A673 (cell line): Measurements from ENCODE around the gene YJU2. TPM values are rescaled to one million over a fixed set of nuclear protein-coding genes. Genes with fewer than 3 reads are reported as not detected.

Experiments
- BruUV-seq: library from RNA; stranded (reverse); fragments of 400-500 nt; replicated peaks from 2 replicates; lab custom pipeline; 2021; lab: Mats Ljungman, UMichigan
- CTCF ChIA-PET: fragments of 300-600 bp; sonication (Branson Sonifier 250); formaldehyde crosslinking; loops from one replicate; lab custom pipeline; 2022; ENCODE audit warnings: antibody characterized with exemption; lab: Charles Lee
- POLR2A ChIA-PET: fragments of 300-600 bp; sonication (Branson Sonifier 250); formaldehyde crosslinking; loops from one replicate; lab custom pipeline; 2022; ENCODE audit warnings: antibody characterized with exemption; ENCODE audit not compliant: low non-redundant PET; lab: Charles Lee
- DNase-seq: peaks from one replicate; pipeline ENCODE4 v3.0.0-alpha.2; 2015; ENCODE audit warnings: low spot score
- H3K27ac ChIP-seq: fragments of 200-600 bp; sonication (generic); 2 replicates; pipeline ENCODE4 v1.5.1; 2016; ENCODE audit warnings: mixed run types, low read depth, mild to moderate bottlenecking, mixed read lengths, antibody characterized with exemption, low read length; ENCODE audit not compliant: poor library complexity, severe bottlenecking
- H3K27me3 ChIP-seq: fragments of 200-600 bp; sonication (generic); replicated peaks from 2 replicates; pipeline ENCODE4 v1.6.1; 2017; ENCODE audit warnings: mixed run types, low read depth, mild to moderate bottlenecking, mixed read lengths, antibody characterized with exemption, low read length; ENCODE audit not compliant: insufficient read depth, poor library complexity
- H3K36me3 ChIP-seq: fragments of 200-600 bp; sonication (generic); 2 replicates; pipeline ENCODE4 v1.6.1; 2016; ENCODE audit warnings: mixed run types, mild to moderate bottlenecking, mixed read lengths, antibody characterized with exemption, low read length; ENCODE audit not compliant: insufficient read depth, poor library complexity, severe bottlenecking
- H3K4me1 ChIP-seq: fragments of 200-600 bp; sonication (generic); 2 replicates; pipeline ENCODE4 v1.6.1; 2017; ENCODE audit warnings: mixed run types, mild to moderate bottlenecking, mixed read lengths, antibody characterized with exemption, low read length; ENCODE audit not compliant: insufficient read depth, poor library complexity, severe bottlenecking
- H3K4me3 ChIP-seq: fragments of 200-600 bp; sonication (generic); 2 replicates; pipeline ENCODE4 v1.5.1; 2016; ENCODE audit warnings: low read depth, mixed run types, mild to moderate bottlenecking, mixed read lengths, low read length; ENCODE audit not compliant: poor library complexity, severe bottlenecking
- H3K9me3 ChIP-seq: fragments of 200-600 bp; sonication (generic); 2 replicates; pipeline ENCODE4 v1.6.1; 2016; ENCODE audit warnings: mixed run types, low read depth, mild to moderate bottlenecking, mixed read lengths, antibody characterized with exemption, low read length; ENCODE audit not compliant: poor library complexity, severe bottlenecking
- EZH2 ChIP-seq: fragments of 200-600 bp; sonication (generic); IDR thresholded peaks from 2 replicates; pipeline ENCODE4 v1.6.1; 2017; ENCODE audit warnings: borderline replicate concordance, low read depth, mild to moderate bottlenecking, mixed read lengths, antibody characterized with exemption, low read length; ENCODE audit not compliant: poor library complexity, severe bottlenecking
- intact Hi-C: fragments of 100-400 bp; cut with micrococcal nuclease; formaldehyde crosslinking; loops from one replicate; pipeline ENCODE4 v1.10.0; 2022; ENCODE audit not compliant: unreplicated experiment
- total RNA-seq: library from RNA; stranded (reverse); gene quantifications from 2 replicates; pipeline ENCODE4 v1.2.3, GENCODE V29; 2021
- TF ChIP-seq, protein P1 (sequence below): fragments of 300-800, 200-600 bp; sonication (generic); conservative IDR thresholded peaks from 2 replicates; pipeline ENCODE4 v1.5.1; 2017; ENCODE audit warnings: low read depth, mild to moderate bottlenecking, antibody characterized with exemption, low read length, moderate library complexity, mixed read lengths

Gene YJU2
- total RNA-seq, 1 experiment from 2014 or later = 34.7 TPM

DNA sequence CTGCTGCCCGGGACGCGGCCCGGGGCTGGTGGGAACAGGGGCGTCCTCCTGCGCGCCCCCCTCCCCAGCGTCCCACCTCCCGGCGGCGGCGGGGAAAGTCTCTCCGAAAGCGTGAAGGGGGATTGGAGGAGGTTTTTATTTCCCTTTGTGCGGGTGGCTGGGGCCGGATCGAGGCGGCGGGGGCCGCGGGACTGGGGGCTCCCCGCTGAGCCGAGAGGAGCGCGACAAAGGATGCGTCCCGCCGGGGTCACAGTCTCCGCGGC, 32.3 kb downstream of the YJU2 start:
- Histone ChIP-seq H3K9me3 (no peaks in the 10 kb centered on the region), H3K27ac (no peak overlapping the region), H3K36me3 (no peaks in the 10 kb centered on the region), H3K27me3 (peaks cover 51% of the 10 kb centered on the region), H3K4me1 (peaks cover 5% of the 10 kb centered on the region), H3K4me3 (peak overlapping the region; percentile 42)
- DNase-seq = no peak
- ChIA-PET POLR2A (interaction anchor here (0.6 kb wide), 1 partner anchor 256 kb away, joined by 5 read pairs; the partner anchor contains the start of gene PLIN5), CTCF (no interaction called here)
- no TSS peak for BruUV-seq
- no peak for TF ChIP-seq EZH2
- TF ChIP-seq, protein P1, sequence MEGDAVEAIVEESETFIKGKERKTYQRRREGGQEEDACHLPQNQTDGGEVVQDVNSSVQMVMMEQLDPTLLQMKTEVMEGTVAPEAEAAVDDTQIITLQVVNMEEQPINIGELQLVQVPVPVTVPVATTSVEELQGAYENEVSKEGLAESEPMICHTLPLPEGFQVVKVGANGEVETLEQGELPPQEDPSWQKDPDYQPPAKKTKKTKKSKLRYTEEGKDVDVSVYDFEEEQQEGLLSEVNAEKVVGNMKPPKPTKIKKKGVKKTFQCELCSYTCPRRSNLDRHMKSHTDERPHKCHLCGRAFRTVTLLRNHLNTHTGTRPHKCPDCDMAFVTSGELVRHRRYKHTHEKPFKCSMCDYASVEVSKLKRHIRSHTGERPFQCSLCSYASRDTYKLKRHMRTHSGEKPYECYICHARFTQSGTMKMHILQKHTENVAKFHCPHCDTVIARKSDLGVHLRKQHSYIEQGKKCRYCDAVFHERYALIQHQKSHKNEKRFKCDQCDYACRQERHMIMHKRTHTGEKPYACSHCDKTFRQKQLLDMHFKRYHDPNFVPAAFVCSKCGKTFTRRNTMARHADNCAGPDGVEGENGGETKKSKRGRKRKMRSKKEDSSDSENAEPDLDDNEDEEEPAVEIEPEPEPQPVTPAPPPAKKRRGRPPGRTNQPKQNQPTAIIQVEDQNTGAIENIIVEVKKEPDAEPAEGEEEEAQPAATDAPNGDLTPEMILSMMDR = no peak
- intact Hi-C loops = no loop called here

DNA sequence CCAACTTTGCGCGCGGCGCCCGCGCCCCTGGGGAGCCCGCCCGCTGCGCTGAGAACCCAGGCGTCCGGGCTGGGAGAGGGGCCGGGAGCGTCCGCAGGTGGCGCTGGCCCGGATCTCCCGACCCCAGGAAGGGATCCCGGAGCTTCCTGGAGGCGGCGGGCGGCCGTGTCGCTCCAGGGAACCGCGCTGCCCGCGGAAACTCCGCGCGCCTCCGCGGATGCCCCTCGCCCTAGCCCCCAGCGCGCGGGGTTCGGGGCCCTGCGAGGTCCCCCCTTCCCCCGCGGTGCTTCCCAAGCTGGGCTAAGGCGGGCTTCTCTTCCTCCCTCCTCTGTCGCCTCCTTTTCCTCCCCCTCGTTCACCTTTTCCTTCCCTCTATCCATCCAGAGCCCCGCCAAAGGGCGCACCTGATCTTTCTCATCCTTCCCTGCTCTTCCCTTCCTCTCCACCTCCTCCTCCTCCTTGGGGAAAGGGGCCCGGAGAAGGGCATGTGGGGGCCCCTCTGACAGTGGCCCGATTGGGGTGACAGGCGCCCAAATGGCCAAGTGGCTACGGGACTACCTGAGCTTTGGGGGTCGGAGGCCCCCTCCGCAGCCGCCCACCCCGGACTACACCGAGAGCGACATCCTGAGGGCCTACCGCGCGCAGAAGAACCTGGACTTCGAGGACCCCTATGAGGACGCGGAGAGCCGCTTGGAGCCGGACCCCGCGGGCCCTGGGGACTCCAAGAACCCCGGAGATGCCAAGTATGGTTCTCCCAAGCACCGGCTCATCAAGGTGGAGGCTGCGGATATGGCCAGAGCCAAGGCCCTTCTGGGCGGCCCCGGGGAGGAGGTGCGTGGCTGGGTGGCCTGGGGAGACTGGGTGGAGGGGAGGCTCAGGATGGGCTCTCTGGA, 32.9 kb downstream of the YJU2 start:
- no peaks in the 10 kb centered on the region for H3K9me3 ChIP-seq
- H3K4me3 ChIP-seq = peak overlapping the region; percentile 42
- peaks cover 5% of the 10 kb centered on the region for H3K4me1 ChIP-seq
- ChIA-PET POLR2A (no interaction called here), CTCF (no interaction called here)
- H3K27me3 ChIP-seq = peaks cover 56% of the 10 kb centered on the region
- TF ChIP-seq, protein P1 = no peak
- peak; percentile 53 for TF ChIP-seq EZH2
- H3K36me3 ChIP-seq = no peaks in the 10 kb centered on the region
- H3K27ac ChIP-seq = no peak overlapping the region
- DNase-seq = no peak
- no TSS peak for BruUV-seq
- intact Hi-C loops = no loop called here

DNA sequence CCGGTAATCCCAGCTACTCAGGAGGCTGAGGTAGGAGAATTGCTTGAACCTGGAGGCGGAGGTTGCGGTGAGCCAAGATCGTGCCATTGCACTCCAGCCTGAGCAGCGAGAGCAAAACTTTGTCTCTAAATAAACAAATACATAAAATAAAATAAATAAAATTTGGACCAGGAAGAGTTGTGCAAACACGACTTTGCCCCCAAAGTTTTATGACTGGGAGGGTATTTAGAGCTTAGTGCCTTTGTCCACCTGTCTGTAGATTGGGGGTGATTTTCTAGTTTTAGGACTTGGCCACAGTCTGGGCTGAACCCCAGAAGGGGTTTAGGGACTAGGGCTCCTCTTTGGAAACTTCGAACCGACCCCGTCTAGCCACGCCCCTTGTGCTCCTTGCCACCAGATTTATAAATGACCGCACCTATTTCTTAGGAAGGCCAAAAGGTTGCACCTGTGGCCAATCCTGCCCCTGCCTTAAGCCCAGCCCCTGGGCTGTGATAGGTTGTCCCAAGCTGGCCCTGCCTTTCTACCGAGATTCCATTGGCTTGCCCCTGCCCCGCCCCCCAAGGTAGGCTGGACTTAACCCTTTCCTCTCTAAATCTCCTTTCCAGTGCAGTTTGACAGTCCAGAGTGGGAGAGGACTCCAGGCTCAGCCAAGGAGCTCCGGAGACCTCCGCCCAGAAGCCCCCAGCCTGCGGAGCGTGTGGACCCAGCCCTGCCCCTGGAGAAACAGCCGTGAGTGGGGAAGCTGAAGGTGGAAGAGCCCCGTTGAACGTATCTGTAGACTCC, 37.5 kb downstream of the YJU2 start:
- Histone ChIP-seq H3K9me3 (no peaks in the 10 kb centered on the region), H3K27ac (no peak overlapping the region), H3K36me3 (no peaks in the 10 kb centered on the region), H3K27me3 (peaks cover 48% of the 10 kb centered on the region), H3K4me3 (no peak overlapping the region), H3K4me1 (peaks cover 5% of the 10 kb centered on the region)
- intact Hi-C loops = no loop called here
- DNase-seq = peak; percentile 60
- BruUV-seq = no TSS peak
- CTCF ChIA-PET = interaction anchor here (0.6 kb wide), 1 partner anchor 9 kb away, joined by 4 read pairs; no protein-coding TSS in a partner anchor
- TF ChIP-seq, protein P1 = no peak
- TF ChIP-seq EZH2 = no peak
- POLR2A ChIA-PET = no interaction called here
